ENCODE data around the gene SCN5A. TPM values are rescaled to one million over a fixed set of nuclear protein-coding genes. Genes with fewer than 3 reads are reported as not detected.

Gene SCN5A
- total and polyA plus RNA-seq, 4 donors, result 0.01 to 0.14 TPM; not detected in 2

DNA sequence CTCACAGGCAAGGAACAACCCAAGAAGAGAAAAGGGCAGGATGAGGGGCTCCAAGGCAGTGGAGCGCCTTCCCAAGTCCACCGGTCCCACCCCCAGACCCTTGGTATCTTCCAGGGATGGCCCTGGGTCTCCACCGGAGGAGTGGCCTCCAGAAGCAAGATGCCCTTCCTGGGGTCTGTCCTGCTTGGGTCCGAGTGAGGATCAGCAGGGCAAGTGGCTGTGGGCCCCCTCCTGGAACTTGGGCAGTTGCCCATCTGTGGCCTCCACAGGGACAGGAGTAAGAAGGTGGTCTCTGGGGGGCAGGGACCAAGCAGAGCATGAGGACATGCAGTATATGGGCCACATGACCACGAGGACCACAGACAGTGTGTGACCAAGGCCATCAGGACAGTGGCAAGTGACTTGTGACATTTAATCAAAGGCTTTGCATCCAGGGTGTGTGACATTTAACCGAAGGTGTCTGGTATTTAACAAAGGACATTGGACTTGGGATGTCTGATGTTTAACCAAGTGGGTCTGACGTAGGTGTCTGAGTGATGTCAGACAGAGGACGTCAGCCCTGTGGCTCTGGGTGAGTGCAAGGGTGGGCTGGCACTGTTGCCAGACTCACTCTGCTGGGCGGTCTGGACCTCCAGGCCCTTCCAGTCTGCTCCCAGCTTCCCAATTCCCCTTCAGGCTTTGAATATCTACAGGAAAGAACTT lies 34.7 kb downstream of the SCN5A start (continued):
- TF ChIP-seq, protein P1, sequence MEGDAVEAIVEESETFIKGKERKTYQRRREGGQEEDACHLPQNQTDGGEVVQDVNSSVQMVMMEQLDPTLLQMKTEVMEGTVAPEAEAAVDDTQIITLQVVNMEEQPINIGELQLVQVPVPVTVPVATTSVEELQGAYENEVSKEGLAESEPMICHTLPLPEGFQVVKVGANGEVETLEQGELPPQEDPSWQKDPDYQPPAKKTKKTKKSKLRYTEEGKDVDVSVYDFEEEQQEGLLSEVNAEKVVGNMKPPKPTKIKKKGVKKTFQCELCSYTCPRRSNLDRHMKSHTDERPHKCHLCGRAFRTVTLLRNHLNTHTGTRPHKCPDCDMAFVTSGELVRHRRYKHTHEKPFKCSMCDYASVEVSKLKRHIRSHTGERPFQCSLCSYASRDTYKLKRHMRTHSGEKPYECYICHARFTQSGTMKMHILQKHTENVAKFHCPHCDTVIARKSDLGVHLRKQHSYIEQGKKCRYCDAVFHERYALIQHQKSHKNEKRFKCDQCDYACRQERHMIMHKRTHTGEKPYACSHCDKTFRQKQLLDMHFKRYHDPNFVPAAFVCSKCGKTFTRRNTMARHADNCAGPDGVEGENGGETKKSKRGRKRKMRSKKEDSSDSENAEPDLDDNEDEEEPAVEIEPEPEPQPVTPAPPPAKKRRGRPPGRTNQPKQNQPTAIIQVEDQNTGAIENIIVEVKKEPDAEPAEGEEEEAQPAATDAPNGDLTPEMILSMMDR (IDR thresholded peaks at IDR 0.05; ENCODE audit: low read depth, low read length, missing input control), result no peak
- no peak for TF ChIP-seq TAF1 (conservative IDR thresholded peaks at IDR 0.05)
- no peak for TF ChIP-seq RXRA (IDR thresholded peaks at IDR 0.05)
- TF ChIP-seq, protein P2, sequence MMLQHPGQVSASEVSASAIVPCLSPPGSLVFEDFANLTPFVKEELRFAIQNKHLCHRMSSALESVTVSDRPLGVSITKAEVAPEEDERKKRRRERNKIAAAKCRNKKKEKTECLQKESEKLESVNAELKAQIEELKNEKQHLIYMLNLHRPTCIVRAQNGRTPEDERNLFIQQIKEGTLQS (IDR thresholded peaks at IDR 0.05), result no peak
- TF ChIP-seq HNF4G (IDR thresholded peaks at IDR 0.05), result no peak
- no peak for TF ChIP-seq FOXA1 (IDR thresholded peaks at IDR 0.05)
- no peak for TF ChIP-seq NR2F2 (IDR thresholded peaks at IDR 0.05)
- TF ChIP-seq JUND (IDR thresholded peaks at IDR 0.05), result no peak

DNA sequence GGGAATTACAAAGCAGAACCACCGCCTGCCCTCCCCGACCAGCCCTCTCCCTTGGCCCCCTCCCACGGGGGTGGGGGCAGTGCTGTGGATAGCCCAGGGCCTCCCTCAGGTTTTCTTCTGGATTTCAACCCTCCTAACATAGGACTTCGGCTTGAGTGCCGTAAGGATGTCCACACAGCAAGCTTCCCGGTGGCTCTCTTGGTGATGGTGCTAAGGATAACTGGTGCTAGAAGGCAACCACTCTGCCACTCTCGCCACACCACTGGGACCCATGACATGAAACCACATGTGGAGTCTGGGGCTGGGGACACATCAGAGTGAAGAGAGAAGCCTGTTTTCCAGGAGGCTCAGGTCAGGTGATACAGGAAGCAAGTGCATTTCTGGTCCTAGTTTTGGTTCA lies 35.4 kb downstream of the SCN5A start:
- WGBS, result 77% methylated on average over 7 of the region's 7 CpGs
- H3K4me1 ChIP-seq (ENCODE audit: control insufficient read depth in 4 of 4, insufficient read depth in 4 of 4, low read length in 3 of 4), result no peaks in the 10 kb centered on the region
- no peaks in the 10 kb centered on the region for H3K36me3 ChIP-seq (ENCODE audit: control insufficient read depth in 4 of 4, insufficient read depth in 3 of 4, low read depth in 1 of 4, low read length in 3 of 4)
- no peak for DNase-seq (ENCODE audit: low spot score)
- no peak overlapping the region for H3K4me3 ChIP-seq (ENCODE audit: low read depth in 1 of 3, low read length in 3 of 3)
- H3K9ac ChIP-seq (ENCODE audit: low read depth in 1 of 2, low read length in 2 of 2), result no peak overlapping the region
- no peaks in the 10 kb centered on the region for H3K9me3 ChIP-seq (ENCODE audit: control insufficient read depth in 4 of 4, low read length in 3 of 4)
- TF ChIP-seq, protein P1 (IDR thresholded peaks at IDR 0.05; ENCODE audit: low read depth, low read length, missing input control), result no peak
- TF ChIP-seq, protein P3, sequence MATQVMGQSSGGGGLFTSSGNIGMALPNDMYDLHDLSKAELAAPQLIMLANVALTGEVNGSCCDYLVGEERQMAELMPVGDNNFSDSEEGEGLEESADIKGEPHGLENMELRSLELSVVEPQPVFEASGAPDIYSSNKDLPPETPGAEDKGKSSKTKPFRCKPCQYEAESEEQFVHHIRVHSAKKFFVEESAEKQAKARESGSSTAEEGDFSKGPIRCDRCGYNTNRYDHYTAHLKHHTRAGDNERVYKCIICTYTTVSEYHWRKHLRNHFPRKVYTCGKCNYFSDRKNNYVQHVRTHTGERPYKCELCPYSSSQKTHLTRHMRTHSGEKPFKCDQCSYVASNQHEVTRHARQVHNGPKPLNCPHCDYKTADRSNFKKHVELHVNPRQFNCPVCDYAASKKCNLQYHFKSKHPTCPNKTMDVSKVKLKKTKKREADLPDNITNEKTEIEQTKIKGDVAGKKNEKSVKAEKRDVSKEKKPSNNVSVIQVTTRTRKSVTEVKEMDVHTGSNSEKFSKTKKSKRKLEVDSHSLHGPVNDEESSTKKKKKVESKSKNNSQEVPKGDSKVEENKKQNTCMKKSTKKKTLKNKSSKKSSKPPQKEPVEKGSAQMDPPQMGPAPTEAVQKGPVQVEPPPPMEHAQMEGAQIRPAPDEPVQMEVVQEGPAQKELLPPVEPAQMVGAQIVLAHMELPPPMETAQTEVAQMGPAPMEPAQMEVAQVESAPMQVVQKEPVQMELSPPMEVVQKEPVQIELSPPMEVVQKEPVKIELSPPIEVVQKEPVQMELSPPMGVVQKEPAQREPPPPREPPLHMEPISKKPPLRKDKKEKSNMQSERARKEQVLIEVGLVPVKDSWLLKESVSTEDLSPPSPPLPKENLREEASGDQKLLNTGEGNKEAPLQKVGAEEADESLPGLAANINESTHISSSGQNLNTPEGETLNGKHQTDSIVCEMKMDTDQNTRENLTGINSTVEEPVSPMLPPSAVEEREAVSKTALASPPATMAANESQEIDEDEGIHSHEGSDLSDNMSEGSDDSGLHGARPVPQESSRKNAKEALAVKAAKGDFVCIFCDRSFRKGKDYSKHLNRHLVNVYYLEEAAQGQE (IDR thresholded peaks at IDR 0.05), result no peak
- TF ChIP-seq YY1 (IDR thresholded peaks at IDR 0.05) (no peak), GABPA (IDR thresholded peaks at IDR 0.05 in 1 of 2, conservative IDR thresholded peaks at IDR 0.05 in 1 of 2) (no peak), EGR1 (IDR thresholded peaks at IDR 0.05; ENCODE audit: low read depth in 2 of 2) (no peak), JUND (IDR thresholded peaks at IDR 0.05) (no peak), RAD21 (IDR thresholded peaks at IDR 0.05) (no peak), HNF4A (conservative IDR thresholded peaks at IDR 0.05) (no peak), HNF4G (IDR thresholded peaks at IDR 0.05) (no peak), SP1 (IDR thresholded peaks at IDR 0.05) (no peak)
- no peaks in the 10 kb centered on the region for H3K27me3 ChIP-seq (ENCODE audit: control insufficient read depth in 4 of 4, insufficient read depth in 4 of 4, low read length in 3 of 4)
- H3K27ac ChIP-seq (ENCODE audit: low read depth in 1 of 2, low read length in 2 of 2), result no peak overlapping the region

All from liver (tissue), 9 donors.